Bronchial epithelial cell (primary cell): Measurements from ENCODE around the gene PRTN3. TPM values are rescaled to one million over a fixed set of nuclear protein-coding genes. Genes with fewer than 3 reads are reported as not detected.

Source experiments
- DNase-seq: peaks from one replicate; pipeline ENCODE4 v3.0.0-alpha.2; 2010; ENCODE audit warnings: low read depth
- FAIRE-seq: peaks from 2 replicates; lab custom pipeline; 2011; peaks lifted over from hg19 to GRCh38; lab: Jason Lieb, UNC
- H3K27me3 ChIP-seq: 2 replicates; pipeline ENCODE4 v1.5.1; 2011; ENCODE audit warnings: low read length; ENCODE audit not compliant: control insufficient read depth, insufficient read depth
- H3K36me3 ChIP-seq: 2 replicates; pipeline ENCODE4 v1.5.1; 2011; ENCODE audit warnings: low read length; ENCODE audit not compliant: control insufficient read depth, insufficient read depth
- H3K4me3 ChIP-seq: 2 replicates; pipeline ENCODE4 v1.5.1; 2011; ENCODE audit warnings: mild to moderate bottlenecking, low read depth, low read length, control low read depth
- total RNA-seq: library from RNA; depleted of rRNA; stranded (reverse); fragments of >200 nt; gene quantifications from 2 replicates; pipeline ENCODE4 v1.2.1, GENCODE V29; 2014
- TF ChIP-seq, protein P1 (sequence below): IDR thresholded peaks from 2 replicates; pipeline ENCODE4 v1.5.1; 2011; ENCODE audit warnings: mild to moderate bottlenecking, moderate library complexity, low read length, control low read depth, inconsistent platforms; ENCODE audit not compliant: insufficient read depth, severe bottlenecking

The PRTN3 gene
- total RNA-seq, 1 donor from 2014 or later, result not detected

DNA sequence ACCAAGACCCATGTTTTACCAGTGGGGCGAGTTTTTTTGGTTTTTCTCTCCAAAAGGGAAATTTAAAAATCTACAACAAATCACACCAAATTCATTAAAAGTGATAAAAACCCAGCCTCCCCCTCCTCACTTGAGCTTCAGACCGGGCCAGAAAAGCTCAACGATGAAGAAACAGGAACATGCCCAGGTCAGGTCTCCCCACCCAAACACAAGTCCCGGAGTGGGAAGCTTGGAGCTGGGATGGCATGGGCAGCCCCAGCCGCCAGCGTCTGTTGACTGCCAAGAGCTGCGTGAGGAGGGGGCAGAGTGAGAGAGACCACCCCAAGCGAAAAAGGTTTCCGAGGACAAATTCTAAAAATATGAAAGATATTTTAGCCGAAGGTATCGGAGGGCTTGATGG, 56.2 kb downstream of the PRTN3 start:
- DNase-seq (no peak), FAIRE-seq (no peak)
- no peaks in the 10 kb centered on the region for H3K27me3 ChIP-seq
- peaks cover 23% of the 10 kb centered on the region for H3K36me3 ChIP-seq
- H3K4me3 ChIP-seq, result no peak overlapping the region
- TF ChIP-seq, protein P1, sequence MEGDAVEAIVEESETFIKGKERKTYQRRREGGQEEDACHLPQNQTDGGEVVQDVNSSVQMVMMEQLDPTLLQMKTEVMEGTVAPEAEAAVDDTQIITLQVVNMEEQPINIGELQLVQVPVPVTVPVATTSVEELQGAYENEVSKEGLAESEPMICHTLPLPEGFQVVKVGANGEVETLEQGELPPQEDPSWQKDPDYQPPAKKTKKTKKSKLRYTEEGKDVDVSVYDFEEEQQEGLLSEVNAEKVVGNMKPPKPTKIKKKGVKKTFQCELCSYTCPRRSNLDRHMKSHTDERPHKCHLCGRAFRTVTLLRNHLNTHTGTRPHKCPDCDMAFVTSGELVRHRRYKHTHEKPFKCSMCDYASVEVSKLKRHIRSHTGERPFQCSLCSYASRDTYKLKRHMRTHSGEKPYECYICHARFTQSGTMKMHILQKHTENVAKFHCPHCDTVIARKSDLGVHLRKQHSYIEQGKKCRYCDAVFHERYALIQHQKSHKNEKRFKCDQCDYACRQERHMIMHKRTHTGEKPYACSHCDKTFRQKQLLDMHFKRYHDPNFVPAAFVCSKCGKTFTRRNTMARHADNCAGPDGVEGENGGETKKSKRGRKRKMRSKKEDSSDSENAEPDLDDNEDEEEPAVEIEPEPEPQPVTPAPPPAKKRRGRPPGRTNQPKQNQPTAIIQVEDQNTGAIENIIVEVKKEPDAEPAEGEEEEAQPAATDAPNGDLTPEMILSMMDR, result no peak

DNA sequence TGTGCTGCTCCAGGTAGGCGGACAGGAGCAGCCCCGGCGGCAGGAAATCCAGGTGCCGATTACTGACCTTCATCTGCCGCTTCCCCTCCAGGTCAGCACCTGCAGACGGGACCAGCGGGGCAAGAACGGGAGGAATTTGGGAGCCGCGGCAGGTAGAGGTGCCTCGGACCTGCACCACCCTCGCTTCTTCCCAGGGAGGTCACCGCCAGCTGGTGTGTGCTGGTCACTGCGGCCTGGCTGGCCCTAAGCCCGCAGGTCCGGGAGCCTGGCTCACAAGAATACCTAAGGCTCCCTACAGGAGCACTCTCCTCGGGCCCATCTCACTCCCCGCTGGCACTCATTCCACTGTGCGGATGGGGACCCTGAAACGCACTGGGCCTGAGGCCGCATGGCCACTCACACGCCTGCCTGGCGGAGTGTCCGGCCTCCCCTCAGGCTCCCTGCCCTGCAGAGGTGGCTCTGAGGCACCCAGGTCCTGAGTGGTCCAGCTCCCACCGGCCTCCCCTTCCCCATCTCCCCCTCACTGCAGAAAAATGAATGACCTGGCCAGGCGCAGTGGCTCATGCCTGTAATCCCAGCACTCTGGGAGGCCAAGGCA, 56.7 kb downstream of the PRTN3 start:
- TF ChIP-seq, protein P1, result peak; percentile 9
- Histone ChIP-seq H3K27me3 (no peaks in the 10 kb centered on the region), H3K36me3 (peaks cover 24% of the 10 kb centered on the region), H3K4me3 (no peak overlapping the region)
- no peak for FAIRE-seq
- DNase-seq, result no peak

Other genes starting within 250 kb of the PRTN3 start
- 27.5 and 29.0 TPM in 2 replicates for gene POLRMT, start 207.5 kb upstream of the PRTN3 start, total RNA-seq
- gene FGF22, start 201.1 kb upstream of the PRTN3 start, total RNA-seq, result not detected in 2 replicates
- 28.3 and 42.6 TPM in 2 replicates for gene RNF126, start 177.8 kb upstream of the PRTN3 start, total RNA-seq
- gene FSTL3, start 164.6 kb upstream of the PRTN3 start, total RNA-seq, result 80.6 and 143 TPM in 2 replicates
- not detected in 2 replicates for gene PRSS57, start 145.5 kb upstream of the PRTN3 start, total RNA-seq
- under 0.01 and 0.26 TPM in 2 replicates for gene PALM, start 132.1 kb upstream of the PRTN3 start, total RNA-seq
- 105 and 138 TPM in 2 replicates for gene MISP, start 89.9 kb upstream of the PRTN3 start, total RNA-seq
- gene PTBP1, start 43.5 kb upstream of the PRTN3 start, total RNA-seq, result 99.0 TPM in 2 replicates
- gene PLPPR3, start 19.0 kb upstream of the PRTN3 start, total RNA-seq, result not detected in 2 replicates
- not detected in 2 replicates for gene AZU1, start 13.2 kb upstream of the PRTN3 start, total RNA-seq
- gene ELANE, start 11.3 kb downstream of the PRTN3 start, total RNA-seq, result not detected in 2 replicates
- 1.2 and 4.2 TPM in 2 replicates for gene CFD, start 18.7 kb downstream of the PRTN3 start, total RNA-seq
- 9.2 and 12.1 TPM in 2 replicates for gene MED16, start 52.2 kb downstream of the PRTN3 start, total RNA-seq
- not detected in 2 replicates for gene RNU6-9, start 52.5 kb downstream of the PRTN3 start, total RNA-seq
- gene R3HDM4, start 72.2 kb downstream of the PRTN3 start, total RNA-seq, result 35.8 and 46.1 TPM in 2 replicates
- gene KISS1R, start 76.3 kb downstream of the PRTN3 start, total RNA-seq, result 0.13 TPM in 1 of 2 replicates, not detected in the other
- gene ARID3A, start 85.0 kb downstream of the PRTN3 start, total RNA-seq, result 15.8 and 16.0 TPM in 2 replicates
- gene WDR18, start 143.3 kb downstream of the PRTN3 start, total RNA-seq, result 36.3 and 68.2 TPM in 2 replicates
- gene GRIN3B, start 159.4 kb downstream of the PRTN3 start, total RNA-seq, result 0.26 and 0.38 TPM in 2 replicates
- 54.8 and 65.9 TPM in 2 replicates for gene TMEM259, start 180.1 kb downstream of the PRTN3 start, total RNA-seq
- gene RNU6-2, start 180.5 kb downstream of the PRTN3 start, total RNA-seq, result not detected in 2 replicates
- gene CNN2, start 185.6 kb downstream of the PRTN3 start, total RNA-seq, result 96.9 and 189 TPM in 2 replicates
- 6.8 and 13.8 TPM in 2 replicates for gene ABCA7, start 199.1 kb downstream of the PRTN3 start, total RNA-seq
- gene ARHGAP45, start 226.2 kb downstream of the PRTN3 start, total RNA-seq, result 9.0 and 11.8 TPM in 2 replicates